Measurements from ENCODE around the gene CLIC1. TPM values are rescaled to one million over a fixed set of nuclear protein-coding genes. Genes with fewer than 3 reads are reported as not detected.

CLIC1 gene
- total RNA-seq, 6 donors from 2014 or later, result 138 to 497 (median 277) TPM

DNA sequence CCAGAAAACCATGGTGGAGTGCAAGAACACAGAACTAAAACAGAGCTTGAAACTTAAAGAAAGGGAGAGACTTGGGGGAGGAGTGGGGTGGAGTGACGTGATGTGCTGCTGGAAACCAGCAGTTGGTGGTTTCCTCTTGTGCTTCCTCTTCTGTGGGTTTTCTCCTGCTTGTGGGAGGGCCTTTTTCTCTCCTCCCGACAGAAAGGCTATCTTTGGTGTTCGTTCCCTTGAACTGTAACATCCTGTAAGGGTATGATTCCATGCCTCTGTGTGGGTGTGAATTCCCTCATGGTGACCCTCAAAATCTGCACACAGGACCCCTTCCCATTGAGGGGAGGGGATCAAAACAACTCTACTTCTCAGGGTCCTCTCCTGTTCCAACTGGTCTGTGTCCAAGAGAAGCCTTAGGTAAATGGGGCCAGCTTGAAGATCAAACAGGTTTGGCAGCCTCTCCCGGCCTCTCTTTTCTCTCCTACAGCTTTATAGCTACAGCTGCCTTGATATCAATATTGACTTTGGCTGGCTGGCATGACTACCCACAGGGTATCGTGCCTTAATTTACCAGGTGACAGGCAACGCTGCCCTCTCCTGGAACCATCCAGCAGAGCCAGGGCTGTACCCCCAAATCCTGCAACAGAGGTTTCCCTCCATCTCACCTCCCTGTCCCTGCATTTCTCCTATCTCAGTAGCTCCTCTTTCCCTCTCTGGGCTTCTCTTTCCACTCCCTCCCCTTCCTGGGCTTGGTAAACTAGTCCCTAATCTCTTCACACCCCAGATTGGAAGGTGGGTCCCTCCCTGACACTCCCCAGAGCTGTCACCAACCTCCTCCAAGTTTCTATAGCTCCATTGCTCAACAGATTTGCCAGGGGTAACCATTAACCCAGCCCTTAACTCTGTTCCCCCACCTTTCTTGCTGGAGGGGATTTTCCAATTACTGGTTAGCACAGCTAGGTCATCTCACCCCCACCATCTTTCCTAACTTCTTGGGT lies 2.0 kb upstream of the CLIC1 start:
- Histone ChIP-seq H3K4me3 (peak overlapping the region in 1 of 4 donors; percentile 12), H3K36me3 (peaks cover 3 to 11% (median 9%) of the 10 kb centered on the region in 4 donors), H3K27me3 (no peaks in the 10 kb centered on the region), H3K4me1 (peaks cover 48 to 61% (median 55%) of the 10 kb centered on the region in 4 donors), H3K9me3 (no peaks in the 10 kb centered on the region), H3K27ac (peak overlapping the region; percentile 90 to 99 (median 98))
- 8 to 11% methylated on average over 6 of the region's 6 CpGs for WGBS, 2 donors
- ATAC-seq (ENCODE audit: low FRiP score in 2 of 2) (peak in 1 of 2 donors; percentile 43), DNase-seq (peak in 1 of 2 donors; percentile 87)
- peak; percentile 65 to 79 for TF ChIP-seq POLR2AphosphoS5 (IDR thresholded peaks at IDR 0.05)
- TF ChIP-seq EP300 (IDR thresholded peaks at IDR 0.05), result no peak
- peak in 1 of 4 donors; percentile 54 for TF ChIP-seq POLR2A (IDR thresholded peaks at IDR 0.05)
- TF ChIP-seq, protein P1, sequence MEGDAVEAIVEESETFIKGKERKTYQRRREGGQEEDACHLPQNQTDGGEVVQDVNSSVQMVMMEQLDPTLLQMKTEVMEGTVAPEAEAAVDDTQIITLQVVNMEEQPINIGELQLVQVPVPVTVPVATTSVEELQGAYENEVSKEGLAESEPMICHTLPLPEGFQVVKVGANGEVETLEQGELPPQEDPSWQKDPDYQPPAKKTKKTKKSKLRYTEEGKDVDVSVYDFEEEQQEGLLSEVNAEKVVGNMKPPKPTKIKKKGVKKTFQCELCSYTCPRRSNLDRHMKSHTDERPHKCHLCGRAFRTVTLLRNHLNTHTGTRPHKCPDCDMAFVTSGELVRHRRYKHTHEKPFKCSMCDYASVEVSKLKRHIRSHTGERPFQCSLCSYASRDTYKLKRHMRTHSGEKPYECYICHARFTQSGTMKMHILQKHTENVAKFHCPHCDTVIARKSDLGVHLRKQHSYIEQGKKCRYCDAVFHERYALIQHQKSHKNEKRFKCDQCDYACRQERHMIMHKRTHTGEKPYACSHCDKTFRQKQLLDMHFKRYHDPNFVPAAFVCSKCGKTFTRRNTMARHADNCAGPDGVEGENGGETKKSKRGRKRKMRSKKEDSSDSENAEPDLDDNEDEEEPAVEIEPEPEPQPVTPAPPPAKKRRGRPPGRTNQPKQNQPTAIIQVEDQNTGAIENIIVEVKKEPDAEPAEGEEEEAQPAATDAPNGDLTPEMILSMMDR (IDR thresholded peaks at IDR 0.05), result peak in 4 of 6 experiments; percentile 12 to 49 (median 30)

DNA sequence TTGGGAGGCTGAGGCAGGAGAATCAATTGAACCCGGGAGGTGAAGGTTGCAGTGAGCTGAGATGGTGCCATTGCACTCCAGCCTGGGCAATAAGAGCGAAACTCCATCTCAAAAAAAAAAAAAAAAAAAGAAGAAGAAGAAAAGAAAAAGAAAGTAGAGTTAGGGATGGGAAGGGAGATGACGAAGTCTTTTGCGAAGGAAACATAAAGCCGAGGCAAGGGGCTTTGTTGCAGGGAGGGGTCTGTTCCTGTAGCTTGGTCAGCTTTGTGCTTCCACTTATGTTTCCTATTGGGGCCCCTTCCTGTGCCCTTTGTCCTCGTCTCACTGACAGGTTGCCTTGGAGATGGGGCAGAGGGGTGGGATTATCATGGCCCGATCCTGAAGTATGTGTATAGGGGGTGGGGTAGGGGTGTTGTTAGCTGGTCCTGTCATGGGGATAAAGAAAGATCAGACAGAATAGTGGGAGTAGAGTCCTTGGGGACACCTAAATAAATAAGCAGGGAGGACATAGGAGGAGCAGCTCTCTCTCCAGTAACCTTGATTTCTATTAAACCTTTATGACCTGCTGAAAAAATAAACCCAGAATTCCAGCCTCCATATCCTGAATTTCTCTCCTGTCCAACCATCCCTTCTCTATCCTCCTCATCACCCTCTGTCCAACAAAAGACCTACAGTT lies 1.1 kb upstream of the CLIC1 start:
- DNase-seq (peak in 1 of 2 donors; percentile 38), ATAC-seq (ENCODE audit: low FRiP score in 2 of 2) (no peak)
- H3K36me3 ChIP-seq, result peaks cover 9 to 19% (median 18%) of the 10 kb centered on the region in 4 donors
- H3K27ac ChIP-seq, result peak overlapping the region; percentile 90 to 99 (median 98)
- H3K4me1 ChIP-seq, result peaks cover 54 to 70% (median 59%) of the 10 kb centered on the region in 4 donors
- H3K9me3 ChIP-seq, result no peaks in the 10 kb centered on the region
- no peak for TF ChIP-seq EP300 (IDR thresholded peaks at IDR 0.05)
- TF ChIP-seq, protein P1 (IDR thresholded peaks at IDR 0.05), result no peak
- no peaks in the 10 kb centered on the region for H3K27me3 ChIP-seq
- WGBS, 2 donors, result 31 to 34% methylated on average over 7 of the region's 7 CpGs
- H3K4me3 ChIP-seq, result peak overlapping the region in 2 of 4 donors; percentile 68 to 93

DNA sequence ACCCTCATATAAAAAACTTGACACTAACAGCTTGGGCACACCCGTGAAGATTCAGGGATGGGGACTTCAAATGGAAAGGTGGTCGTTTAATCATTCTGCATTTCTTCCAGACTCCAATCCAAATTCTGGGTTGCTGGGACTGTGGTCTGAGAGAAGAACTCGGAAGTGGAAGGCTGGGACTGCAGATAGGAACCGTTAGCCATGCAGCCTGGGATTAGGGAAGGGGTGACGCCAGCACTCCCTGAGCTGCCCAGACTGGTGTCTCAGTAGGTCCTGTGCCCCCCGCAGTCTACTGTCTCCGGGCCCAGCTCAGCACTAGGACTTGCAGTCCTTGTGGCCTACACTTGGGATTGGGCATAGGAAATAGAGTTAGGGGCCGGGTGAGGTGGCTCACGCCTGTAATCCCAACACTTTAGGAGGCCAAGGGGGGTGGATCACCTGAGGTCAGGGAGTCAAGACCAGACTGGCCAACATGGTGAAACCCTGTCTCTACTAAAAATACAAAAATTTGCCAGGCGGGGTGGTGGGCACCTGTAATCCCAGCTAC lies 511 bp upstream of the CLIC1 start:
- H3K27ac ChIP-seq, result peak overlapping the region; percentile 90 to 99 (median 98)
- peak overlapping the region; percentile 68 to 93 (median 73) for H3K4me3 ChIP-seq
- no peaks in the 10 kb centered on the region for H3K9me3 ChIP-seq
- no peak for ATAC-seq (ENCODE audit: low FRiP score in 2 of 2)
- 24 to 42% methylated on average over 10 of the region's 10 CpGs for WGBS, 2 donors
- peaks cover 15 to 25% (median 24%) of the 10 kb centered on the region in 4 donors for H3K36me3 ChIP-seq
- DNase-seq, result peak in 1 of 2 donors; percentile 55
- peaks cover 58 to 76% (median 63%) of the 10 kb centered on the region in 4 donors for H3K4me1 ChIP-seq
- H3K27me3 ChIP-seq, result no peaks in the 10 kb centered on the region
- TF ChIP-seq, protein P1 (IDR thresholded peaks at IDR 0.05), result no peak
- no peak for TF ChIP-seq POLR2AphosphoS5 (IDR thresholded peaks at IDR 0.05)
- no peak for TF ChIP-seq EP300 (IDR thresholded peaks at IDR 0.05)
- no peak for TF ChIP-seq POLR2A (IDR thresholded peaks at IDR 0.05)

DNA sequence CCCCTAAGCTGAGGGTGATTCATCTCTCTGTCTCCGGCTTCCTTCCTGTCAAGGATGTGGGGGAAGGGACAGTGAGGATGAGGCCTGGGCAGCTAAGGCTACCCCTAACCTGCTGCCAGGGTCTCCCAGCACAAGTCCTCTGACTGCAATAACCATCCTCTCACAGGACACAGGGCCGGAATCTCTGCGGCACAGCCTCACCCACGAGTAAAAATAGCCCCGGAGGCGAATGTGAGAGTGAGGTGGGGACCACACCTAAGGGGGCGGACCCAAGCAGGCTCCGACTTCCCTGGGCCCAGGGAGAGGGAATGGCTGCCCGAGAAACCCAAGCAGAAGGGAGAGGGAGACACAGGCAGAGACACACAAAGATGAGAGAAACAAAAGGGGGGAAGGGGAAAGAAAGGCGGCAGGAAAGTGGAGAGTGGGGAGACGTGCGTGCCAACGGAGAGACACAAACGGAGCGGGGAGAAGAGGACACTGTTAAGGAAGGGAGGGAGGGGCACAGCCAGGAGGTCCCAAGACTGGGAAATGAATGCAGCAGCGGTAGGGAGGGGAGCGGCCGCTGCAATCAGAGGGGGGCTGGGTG lies 1.4 kb downstream of the CLIC1 start:
- peak in 1 of 2 donors; percentile 83 for DNase-seq

More for the DNA sequence above, 1.4 kb downstream of the CLIC1 start:
- TF ChIP-seq POLR2A (IDR thresholded peaks at IDR 0.05), result peak in 2 of 4 donors; percentile 56 to 73
- TF ChIP-seq POLR2AphosphoS5 (IDR thresholded peaks at IDR 0.05), result peak; percentile 90 to 93
- peak in 2 of 4 donors; percentile 40 to 62 for TF ChIP-seq EP300 (IDR thresholded peaks at IDR 0.05)
- TF ChIP-seq, protein P1 (IDR thresholded peaks at IDR 0.05), result no peak
- Histone ChIP-seq H3K36me3 (peaks cover 20 to 40% (median 38%) of the 10 kb centered on the region in 4 donors), H3K9me3 (no peaks in the 10 kb centered on the region), H3K27ac (peak overlapping the region; percentile 90 to 99 (median 98)), H3K4me1 (peaks cover 56 to 84% (median 69%) of the 10 kb centered on the region in 4 donors), H3K4me3 (peak overlapping the region; percentile 68 to 93 (median 73)), H3K27me3 (no peaks in the 10 kb centered on the region)
- ATAC-seq (ENCODE audit: low FRiP score in 2 of 2), result peak; percentile 18 to 44
- 0 to 1% methylated on average over 18 of the region's 18 CpGs for WGBS, 2 donors
